ENCODE measurements around the gene ACTR3. TPM values are rescaled to one million over a fixed set of nuclear protein-coding genes. Genes with fewer than 3 reads are reported as not detected.

ACTR3 gene
- total RNA-seq, 2 donors from 2014 or later: 490 to 497 TPM

DNA sequence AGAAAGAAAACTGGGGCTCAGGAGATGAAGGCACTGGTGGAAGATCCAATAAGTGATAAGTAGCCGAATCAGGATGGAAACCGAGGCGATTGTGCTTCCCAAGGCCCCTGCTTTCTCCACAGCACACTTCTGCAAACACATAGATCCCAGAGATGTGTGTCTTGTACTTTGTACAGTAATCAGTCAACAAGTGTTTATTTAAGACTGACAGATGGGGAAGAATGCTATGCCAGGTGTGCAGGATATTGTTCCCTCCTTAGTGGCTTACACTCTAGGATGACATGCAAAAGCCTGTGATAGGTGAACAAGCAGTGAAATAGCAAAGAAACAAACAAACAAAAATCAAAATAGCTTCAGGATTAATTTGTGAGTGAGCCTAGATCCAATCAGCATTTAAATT, 116.6 kb downstream of the ACTR3 start:
- Mint-ChIP-seq H3K27ac (no peak overlapping the region), H3K4me3 (no peak overlapping the region), H3K9me3 (no peaks in the 10 kb centered on the region), H3K36me3 (ENCODE audit: insufficient read depth in 2 of 2) (peaks cover 0 to 4% of the 10 kb centered on the region in 2 donors), H3K27me3 (ENCODE audit: low read depth) (peaks cover 8% of the 10 kb centered on the region), H3K4me1 (ENCODE audit: low read depth) (no peaks in the 10 kb centered on the region)
- DNase-seq (no peak), ATAC-seq (replicated peaks in 1 of 2) (no peak)

DNA sequence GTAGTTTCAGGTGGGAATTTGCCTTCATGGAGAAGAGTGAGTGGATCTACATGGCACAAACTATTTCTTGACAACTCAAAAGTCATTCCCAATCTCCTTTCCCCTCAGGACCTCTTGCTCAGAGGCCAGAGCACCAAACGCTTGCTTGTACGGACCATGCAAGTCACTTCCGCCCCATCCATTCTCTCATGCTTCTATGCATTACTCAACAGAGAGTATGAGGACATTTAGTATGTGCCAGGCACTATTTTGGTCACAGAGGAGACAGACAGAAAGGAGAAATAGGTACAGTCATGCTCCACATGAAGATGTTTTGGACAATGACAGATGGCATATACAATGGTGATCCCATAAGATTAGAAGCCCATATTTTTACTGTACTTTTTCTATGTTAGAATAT, 117.5 kb downstream of the ACTR3 start:
- Mint-ChIP-seq H3K4me1 (ENCODE audit: low read depth) (no peaks in the 10 kb centered on the region), H3K27ac (no peak overlapping the region), H3K36me3 (ENCODE audit: insufficient read depth in 2 of 2) (peaks cover 0 to 4% of the 10 kb centered on the region in 2 donors), H3K9me3 (no peaks in the 10 kb centered on the region), H3K27me3 (ENCODE audit: low read depth) (peaks cover 8% of the 10 kb centered on the region), H3K4me3 (no peak overlapping the region)
- DNase-seq (no peak), ATAC-seq (replicated peaks in 1 of 2) (no peak)

GRCh38 chr2:114008720-114009119, 118.8 kb downstream of the ACTR3 start:
- ATAC-seq (replicated peaks in 1 of 2) (no peak), DNase-seq (no peak)
- no peak overlapping the region for H3K27ac Mint-ChIP-seq
- no peaks in the 10 kb centered on the region for H3K4me1 Mint-ChIP-seq (ENCODE audit: low read depth)
- peaks cover 10% of the 10 kb centered on the region for H3K27me3 Mint-ChIP-seq (ENCODE audit: low read depth)
- H3K9me3 Mint-ChIP-seq: no peaks in the 10 kb centered on the region
- H3K4me3 Mint-ChIP-seq: no peak overlapping the region
- H3K36me3 Mint-ChIP-seq (ENCODE audit: insufficient read depth in 2 of 2): peaks cover 0 to 3% of the 10 kb centered on the region in 2 donors

DNA sequence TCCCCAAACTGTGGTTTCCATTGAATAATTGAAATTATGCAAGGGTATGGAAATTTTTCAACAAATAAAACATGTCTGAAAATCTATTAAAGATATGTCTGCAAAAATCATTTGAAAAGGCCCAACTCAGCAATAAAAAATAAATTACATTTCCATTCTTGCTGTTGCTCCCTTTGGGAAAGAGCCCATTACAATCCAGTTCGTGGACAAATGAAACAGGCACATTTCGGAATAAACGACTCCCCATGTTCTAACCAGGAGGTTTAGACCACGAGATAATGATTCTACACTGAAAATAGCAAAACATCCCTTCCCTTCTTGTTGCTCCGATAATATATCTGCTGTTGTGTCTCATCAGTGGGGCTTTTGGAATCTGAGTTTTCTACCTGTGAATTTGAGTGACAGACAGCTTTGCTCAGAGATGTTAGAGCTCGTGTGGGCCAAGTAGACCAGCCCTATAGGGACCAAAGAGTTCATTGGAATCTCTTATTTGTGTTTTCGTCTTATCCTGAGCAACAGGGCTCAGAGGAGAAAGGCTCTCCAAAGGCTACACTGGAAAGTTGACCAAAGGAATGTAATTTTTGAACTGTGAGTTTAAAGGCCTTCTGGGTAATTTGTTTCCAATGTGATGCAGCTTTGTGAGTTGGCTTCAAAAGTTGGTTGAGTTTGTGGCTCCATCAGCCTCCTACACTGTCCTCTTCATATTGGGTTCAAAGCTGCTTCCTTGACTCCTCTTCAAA, 119.5 kb downstream of the ACTR3 start:
- H3K9me3 Mint-ChIP-seq: no peaks in the 10 kb centered on the region
- H3K4me1 Mint-ChIP-seq (ENCODE audit: low read depth): no peaks in the 10 kb centered on the region
- ATAC-seq (replicated peaks in 1 of 2): no peak
- H3K27me3 Mint-ChIP-seq (ENCODE audit: low read depth): peaks cover 13% of the 10 kb centered on the region
- peaks cover 0 to under 1% of the 10 kb centered on the region in 2 donors for H3K36me3 Mint-ChIP-seq (ENCODE audit: insufficient read depth in 2 of 2)
- H3K27ac Mint-ChIP-seq: no peak overlapping the region
- no peak overlapping the region for H3K4me3 Mint-ChIP-seq
- DNase-seq: no peak

DNA sequence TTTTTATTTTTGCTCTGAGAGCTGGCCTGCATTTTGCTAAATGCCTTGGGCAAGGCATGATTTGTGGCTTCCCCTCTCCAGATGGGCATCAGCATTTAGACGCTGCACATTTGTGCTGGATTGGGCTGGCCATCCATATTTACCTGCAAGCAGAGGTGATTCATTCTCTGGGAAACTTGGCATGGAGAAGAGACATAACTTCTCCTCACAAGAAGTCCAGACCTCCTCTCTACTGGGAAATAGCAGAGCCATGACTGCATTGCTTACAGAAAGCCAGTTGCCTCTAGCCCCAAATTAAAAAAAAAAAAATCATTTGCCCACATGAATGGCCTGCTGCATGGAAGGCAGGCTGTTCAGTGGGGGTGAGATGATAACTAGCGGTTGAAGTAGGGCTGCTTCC, 120.1 kb downstream of the ACTR3 start:
- Mint-ChIP-seq H3K36me3 (ENCODE audit: insufficient read depth in 2 of 2) (no peaks in the 10 kb centered on the region), H3K27me3 (ENCODE audit: low read depth) (peaks cover 13% of the 10 kb centered on the region), H3K27ac (no peak overlapping the region), H3K4me3 (no peak overlapping the region), H3K4me1 (ENCODE audit: low read depth) (no peaks in the 10 kb centered on the region), H3K9me3 (peaks cover 0 to 1% of the 10 kb centered on the region in 2 donors)
- ATAC-seq (replicated peaks in 1 of 2) (no peak), DNase-seq (no peak)

DNA sequence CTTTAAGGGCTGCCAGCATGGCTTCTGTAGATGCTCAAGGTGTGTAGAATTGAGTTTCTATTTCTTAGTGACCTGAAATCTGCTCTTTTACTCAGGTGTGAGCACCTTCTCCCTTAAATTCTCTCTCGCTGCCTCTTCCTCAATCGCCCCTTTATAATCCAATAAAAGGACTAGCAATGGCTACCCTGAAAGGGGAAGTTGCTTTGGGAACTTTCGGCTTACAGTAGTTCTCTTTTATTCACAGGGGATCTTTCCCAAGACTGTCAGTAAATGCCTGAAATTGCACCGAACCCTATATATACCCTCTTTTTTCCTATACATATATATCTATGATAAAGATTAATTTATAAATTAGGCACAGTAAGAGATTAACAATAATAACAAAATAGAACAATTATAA, 121.8 kb downstream of the ACTR3 start:
- Mint-ChIP-seq H3K9me3 (peaks cover 0 to 1% of the 10 kb centered on the region in 2 donors), H3K27me3 (ENCODE audit: low read depth) (peaks cover 13% of the 10 kb centered on the region), H3K4me1 (ENCODE audit: low read depth) (no peaks in the 10 kb centered on the region), H3K27ac (no peak overlapping the region), H3K4me3 (no peak overlapping the region), H3K36me3 (ENCODE audit: insufficient read depth in 2 of 2) (no peaks in the 10 kb centered on the region)
- DNase-seq (no peak), ATAC-seq (replicated peaks in 1 of 2) (no peak)

Other genes starting within 250 kb of the ACTR3 start
- gene SLC35F5, start 133.4 kb upstream of the ACTR3 start, total RNA-seq: 10 to 100 TPM; 29.1 to 29.8 TPM

Data from activated T-cell treated with anti-CD3 and anti-CD28 coated beads, Interleukin-2, amount 50 U/mL, for 72 hours (primary cell).